Amniotic epithelial cell (primary cell): ENCODE measurements around the gene NQO1.
"Not testable (repeated sequence)": the region's sequence is repeated elsewhere in the genome, so short reads cannot be mapped to it uniquely, and the experiment has no call there.

Source experiments
- DNase-seq: peaks from one replicate; pipeline ENCODE4 v3.0.0-alpha.2; 2010; ENCODE audit warnings: low read depth

NQO1 gene

GRCh38 chr16:69726313-69727060 is at the start of gene NQO1:
TSS of gene NQO1 (minus strand) at chr16:69726560. CDS start at chr16:69726439, 121 bp downstream.
- peak; percentile 96 for DNase-seq

DNA sequence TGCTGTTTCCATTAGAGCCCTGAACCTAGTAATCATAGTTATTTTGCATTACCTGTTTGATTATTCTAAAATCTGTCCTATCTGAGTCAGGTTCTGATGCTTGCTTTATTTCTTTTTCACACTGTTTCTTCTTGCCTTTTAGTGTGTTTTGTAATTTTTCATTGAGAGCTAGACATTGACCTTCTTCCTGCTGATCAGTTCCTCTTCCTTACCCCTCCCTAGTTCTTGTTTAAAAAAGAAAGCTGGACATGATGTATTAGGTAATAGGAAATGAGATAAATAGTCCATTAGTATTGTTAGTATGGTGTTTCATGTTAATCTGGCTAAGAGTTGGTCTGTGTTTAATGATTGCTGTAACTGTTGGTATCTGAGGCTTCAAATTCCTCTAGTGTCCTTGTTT is 49.2 kb upstream of the NQO1 start:
- DNase-seq, result no peak

DNA sequence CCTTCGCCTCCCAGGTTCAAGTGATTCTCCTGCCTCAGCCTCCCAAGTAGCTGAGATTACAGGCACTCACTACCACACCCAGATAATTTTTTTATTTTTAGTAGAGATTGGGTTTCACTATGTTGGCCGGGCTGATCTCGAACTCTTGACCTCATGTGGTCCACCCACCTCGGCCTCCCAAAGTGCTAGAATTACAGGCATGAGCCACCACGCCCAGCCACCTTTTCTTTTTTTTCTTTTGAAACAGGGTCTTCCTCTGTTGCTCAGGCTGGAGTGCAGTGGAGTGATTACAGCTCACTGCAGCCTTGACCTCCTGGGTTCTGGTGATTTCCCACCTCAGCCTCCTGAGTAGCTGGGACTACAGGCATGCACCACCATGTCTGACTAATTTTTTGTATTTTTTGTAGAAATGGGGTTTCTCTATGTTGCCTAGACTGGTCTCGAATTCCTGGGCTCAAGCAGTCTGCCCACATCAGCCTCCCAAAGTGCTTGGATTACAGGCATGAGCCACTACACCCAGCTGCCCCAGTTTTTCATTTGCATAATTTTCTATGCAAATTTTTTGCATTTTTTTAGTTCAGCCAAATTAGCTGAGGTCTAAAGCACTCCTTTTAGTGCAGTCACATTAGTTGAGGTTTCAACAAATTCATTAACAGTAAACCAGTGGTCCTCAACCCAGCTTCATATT is 47.0 kb upstream of the NQO1 start:
- DNase-seq, result no peak

DNA sequence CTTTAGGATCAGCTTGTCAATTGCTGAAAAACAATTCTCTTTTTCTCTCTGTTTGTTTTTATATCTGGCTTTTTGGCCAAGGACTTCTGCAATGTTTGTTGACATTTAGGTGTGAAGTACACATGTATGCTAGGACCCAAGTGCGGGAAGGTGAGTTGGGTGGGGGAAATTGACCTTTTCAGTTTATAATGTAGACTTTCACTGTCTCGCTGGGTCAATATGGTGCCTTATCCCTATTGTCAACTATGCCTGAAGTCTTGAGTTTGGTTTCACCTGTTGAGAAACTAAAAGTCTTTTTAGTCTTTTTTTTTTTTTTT is 45.2 kb upstream of the NQO1 start:
- DNase-seq, result no peak

DNA sequence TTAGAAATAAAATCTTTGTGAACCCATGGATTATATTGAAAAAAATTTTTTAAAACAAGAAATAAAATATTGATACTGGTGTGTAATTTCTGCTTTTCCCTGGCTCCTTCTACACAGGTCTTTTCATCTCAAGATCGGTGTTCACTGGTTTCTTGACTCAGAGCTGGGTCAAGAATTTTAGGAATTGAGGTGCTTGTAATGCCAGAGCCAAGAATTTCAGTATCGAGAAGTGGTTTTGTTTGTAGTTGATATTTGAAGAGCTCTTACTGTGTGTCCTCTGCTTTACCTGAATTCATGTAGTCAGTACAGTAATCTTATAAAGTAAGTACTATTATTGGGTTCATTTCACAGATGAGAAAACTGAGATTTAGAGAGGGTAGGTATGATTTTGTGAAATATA is 43.0 kb upstream of the NQO1 start:
- no peak for DNase-seq

GRCh38 chr16:69768666-69769065 is 42.3 kb upstream of the NQO1 start:
- DNase-seq, result no peak

- no peak for DNase-seq
Measured at GRCh38 chr16:69767459-69768229, 41.3 kb upstream of the NQO1 start.

- DNase-seq, result no peak
Measured at GRCh38 chr16:69763599-69763942, 37.2 kb upstream of the NQO1 start.

DNA sequence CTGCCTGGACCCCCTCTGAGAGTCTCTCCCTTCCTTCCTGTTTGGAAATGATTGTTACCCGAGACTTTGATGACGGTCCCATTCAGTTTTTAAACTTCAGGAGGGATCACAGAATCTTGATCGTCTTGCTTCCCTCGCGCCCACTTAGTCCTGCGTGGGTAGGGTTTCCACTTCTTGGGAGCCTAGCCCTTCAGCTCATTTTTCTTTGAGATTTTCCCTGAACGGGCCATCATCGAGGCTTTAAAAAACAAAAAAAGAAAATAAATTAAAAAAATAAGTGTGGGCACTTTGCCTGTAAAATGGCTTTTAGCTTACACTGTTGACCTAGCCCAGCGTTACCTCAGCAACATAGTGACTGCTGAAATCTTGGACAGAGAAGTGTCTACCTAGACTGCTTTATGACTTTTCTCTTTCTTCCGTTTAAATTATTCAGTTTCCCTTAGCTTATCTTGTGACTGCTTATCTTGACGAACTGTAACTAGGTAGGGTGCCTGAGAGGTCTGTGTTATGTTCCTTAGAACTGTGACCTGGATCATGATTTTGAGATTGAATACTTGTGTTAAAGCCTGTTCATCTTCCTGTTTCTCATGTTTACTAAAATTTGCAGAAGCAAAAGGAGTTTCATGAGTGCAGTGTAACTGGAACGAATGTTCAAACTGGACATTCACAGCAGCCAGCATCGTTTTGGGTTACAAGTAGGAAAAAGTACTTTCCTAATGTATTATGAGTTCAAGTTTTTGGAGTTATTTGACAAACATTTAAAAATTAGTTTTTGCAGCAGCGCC is 36.6 kb upstream of the NQO1 start:
- DNase-seq, result peak; percentile 45

GRCh38 chr16:69761983-69762813 is 35.8 kb upstream of the NQO1 start, which contains the start of gene WWP2:
TSS of gene WWP2 (plus strand) at chr16:69762332. CDS start at chr16:69787011, 24,679 bp downstream.
- DNase-seq, result peak; percentile 44

GRCh38 chr16:69757375-69757774 is 31.0 kb upstream of the NQO1 start:
- not testable (repeated sequence) for DNase-seq

DNA sequence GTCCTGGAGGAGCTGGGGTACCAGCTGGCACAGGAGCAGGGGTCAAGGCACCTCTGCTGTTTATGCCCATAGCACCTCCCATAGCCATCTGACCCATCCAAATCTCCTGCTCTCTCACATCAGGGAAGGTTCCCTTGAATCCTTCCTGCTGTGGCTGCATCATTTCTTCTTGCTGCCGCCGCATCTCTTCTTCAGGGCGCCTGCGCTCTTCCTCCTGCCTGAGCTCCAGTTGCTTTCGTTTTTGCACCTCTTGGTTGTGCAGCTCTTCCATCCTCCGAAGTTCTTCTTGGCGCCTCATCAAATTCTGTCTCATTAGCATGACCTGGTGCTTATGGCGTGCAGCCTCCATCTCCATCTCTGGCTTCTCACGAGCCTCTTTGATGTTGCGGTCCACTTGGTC is 30.3 kb upstream of the NQO1 start:
- DNase-seq, result no peak

- DNase-seq, result peak; percentile 91
Measured at GRCh38 chr16:69754469-69755310, 28.3 kb upstream of the NQO1 start, which contains the start of gene NOB1. TSS of gene NOB1 (minus strand) at chr16:69754926. CDS start at chr16:69754910, 16 bp downstream.

DNA sequence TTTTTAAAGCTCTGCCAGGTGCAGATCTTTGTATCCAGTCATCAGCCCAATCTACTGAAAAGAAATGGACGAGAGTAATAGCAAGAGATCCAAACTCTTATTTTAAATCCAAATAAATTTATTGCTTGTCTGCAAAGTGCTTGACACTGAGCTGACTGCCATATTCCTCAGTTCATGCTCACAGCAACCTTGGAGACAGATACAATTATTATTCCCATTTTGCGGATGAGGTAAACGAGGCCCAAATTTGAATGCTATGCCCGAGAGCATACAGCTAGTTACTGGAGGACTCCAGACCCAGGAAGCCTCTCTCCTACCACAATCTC is 27.7 kb upstream of the NQO1 start:
- DNase-seq, result no peak

- DNase-seq, result no peak
Measured at GRCh38 chr16:69748694-69749345, 22.5 kb upstream of the NQO1 start.

DNA sequence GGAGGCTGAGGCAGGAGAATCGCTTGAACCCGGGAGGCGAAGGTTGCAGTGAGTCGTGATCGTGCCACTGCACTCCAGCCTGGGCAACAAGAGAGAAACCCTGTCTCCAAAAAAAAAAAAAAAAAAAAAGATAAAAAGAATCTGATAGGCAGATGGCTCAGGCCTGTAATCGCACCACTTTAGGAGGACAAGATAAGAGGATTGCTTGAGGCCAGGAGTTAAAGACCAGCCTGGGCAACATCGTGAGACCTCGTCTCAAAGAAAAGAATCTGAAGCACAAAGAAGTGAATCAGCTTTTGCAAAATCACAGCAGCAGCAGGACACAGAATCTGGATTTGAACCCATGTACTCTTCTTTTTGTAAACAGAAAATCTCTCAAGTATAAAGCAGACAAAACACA is 20.8 kb upstream of the NQO1 start:
- DNase-seq, result peak; percentile 40

DNA sequence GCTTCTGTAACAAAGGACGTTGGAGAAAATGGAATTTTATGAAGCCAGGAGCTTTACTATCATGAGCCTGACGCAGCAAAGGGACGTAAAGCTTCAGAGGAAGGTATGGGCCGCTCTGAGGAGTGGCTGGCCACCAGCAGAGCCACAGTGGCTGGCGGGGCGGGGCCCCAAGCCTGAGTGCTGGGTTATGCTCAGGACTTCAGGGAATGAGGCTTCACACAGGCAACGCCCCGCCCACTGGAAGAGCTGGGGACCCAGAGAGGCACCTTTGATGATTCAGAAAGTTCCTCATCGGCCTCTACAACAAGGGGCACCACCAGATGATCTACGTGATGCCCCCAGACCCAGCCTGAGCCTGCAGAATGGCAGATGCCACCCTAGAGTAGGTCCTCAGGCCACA is 19.6 kb upstream of the NQO1 start:
- no peak for DNase-seq

- no peak for DNase-seq
Measured at GRCh38 chr16:69745232-69745612, 18.9 kb upstream of the NQO1 start.

DNA sequence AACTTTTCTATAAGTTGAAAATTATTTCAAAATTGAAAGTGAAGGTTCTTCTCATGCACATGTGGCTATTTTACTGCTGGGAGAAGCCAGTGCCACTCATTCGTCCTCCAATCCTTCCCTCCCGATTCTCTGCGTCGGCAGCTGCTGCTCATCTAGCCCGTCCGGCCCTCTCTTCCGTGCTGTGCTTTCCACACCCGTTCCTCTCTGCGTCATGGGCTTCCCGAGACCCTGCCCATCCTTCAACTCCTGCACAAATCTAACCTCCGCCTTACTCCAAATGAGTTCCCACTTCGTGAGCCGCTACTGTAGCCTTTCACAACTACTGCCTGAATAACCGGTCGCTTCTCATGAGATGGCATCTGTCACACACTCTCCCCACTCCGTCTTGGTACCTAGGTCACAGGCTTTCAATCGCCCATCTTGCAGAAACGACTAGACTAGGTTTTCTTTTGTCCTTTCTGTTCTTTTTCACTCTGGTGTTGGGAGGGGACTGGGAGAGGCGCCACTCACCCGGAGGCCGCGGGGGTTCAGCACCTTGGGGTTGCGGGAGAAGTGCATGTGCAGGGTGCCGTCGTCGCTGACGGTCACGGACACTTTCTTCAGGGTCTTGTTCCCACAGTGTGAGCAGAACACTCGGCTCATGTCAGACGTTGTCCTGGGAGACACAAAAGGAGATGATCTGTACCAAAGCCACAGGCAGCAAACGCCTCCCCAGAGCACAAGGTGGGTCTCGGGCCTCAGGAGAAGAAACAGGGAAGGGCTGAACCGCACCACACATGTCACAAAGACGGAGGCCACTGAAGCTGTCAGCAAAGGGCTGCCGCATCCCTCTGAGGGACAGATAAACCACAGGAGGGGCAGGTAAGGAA is 18.2 kb upstream of the NQO1 start:
- DNase-seq, result no peak
